GM18505 (cell line): Measurements from ENCODE around the gene TTLL11.
"Not testable (repeated sequence)": the region's sequence is repeated elsewhere in the genome, so short reads cannot be mapped to it uniquely, and the experiment has no call there.

Source experiments
- ATAC-seq: cut with Tn5 transposase; IDR thresholded peaks from one replicate; pipeline ENCODE4 v1.9.1; 2021; ENCODE audit not compliant: unreplicated experiment
- POLR2A ChIP-seq: IDR thresholded peaks from 4 replicates; pipeline ENCODE4 v1.6.1; 2011; ENCODE audit warnings: borderline replicate concordance; ENCODE audit not compliant: insufficient read depth, insufficient read length; ENCODE audit errors: extremely low read depth

TTLL11 gene

GRCh38 chr9:122075135-122076030, 17.7 kb downstream of the TTLL11 start:
- no peak for ATAC-seq
- no peak for TF ChIP-seq POLR2A

- no peak for ATAC-seq
- no peak for TF ChIP-seq POLR2A
Observed at GRCh38 chr9:122071715-122072114, 21.4 kb downstream of the TTLL11 start.

GRCh38 chr9:122070728-122071515, 22.2 kb downstream of the TTLL11 start:
- ATAC-seq = no peak
- TF ChIP-seq POLR2A = no peak

- not testable (repeated sequence) for ATAC-seq
Observed at GRCh38 chr9:122066680-122067079, 26.4 kb downstream of the TTLL11 start.

- no peak for ATAC-seq
- no peak for TF ChIP-seq POLR2A
Observed at GRCh38 chr9:122065923-122066629, 27.0 kb downstream of the TTLL11 start.

GRCh38 chr9:122060481-122060880, 32.6 kb downstream of the TTLL11 start:
- TF ChIP-seq POLR2A = no peak
- no peak for ATAC-seq

GRCh38 chr9:122059955-122060324, 33.2 kb downstream of the TTLL11 start:
- no peak for TF ChIP-seq POLR2A
- ATAC-seq = no peak

GRCh38 chr9:122059214-122059954, 33.7 kb downstream of the TTLL11 start:
- ATAC-seq = no peak
- no peak for TF ChIP-seq POLR2A

- TF ChIP-seq POLR2A = no peak
- no peak for ATAC-seq
Observed at GRCh38 chr9:122058709-122059108, 34.4 kb downstream of the TTLL11 start.

- TF ChIP-seq POLR2A = no peak
- ATAC-seq = no peak
Observed at GRCh38 chr9:122058051-122058450, 35.1 kb downstream of the TTLL11 start.

GRCh38 chr9:122057211-122057610, 35.9 kb downstream of the TTLL11 start:
- TF ChIP-seq POLR2A = no peak
- no peak for ATAC-seq

GRCh38 chr9:122056484-122056883, 36.6 kb downstream of the TTLL11 start:
- ATAC-seq = no peak
- no peak for TF ChIP-seq POLR2A

GRCh38 chr9:122055701-122056100, 37.4 kb downstream of the TTLL11 start:
- no peak for TF ChIP-seq POLR2A
- ATAC-seq = no peak

GRCh38 chr9:122053567-122054350, 39.3 kb downstream of the TTLL11 start:
- no peak for ATAC-seq
- no peak for TF ChIP-seq POLR2A
